ENCODE results near the gene SPECC1L.
"Not testable (repeated sequence)": the region's sequence is repeated elsewhere in the genome, so short reads cannot be mapped to it uniquely, and the experiment has no call there.

- not testable (repeated sequence) for TF ChIP-seq CTCF (IDR thresholded peaks at IDR 0.05 in 2 of 3, conservative IDR thresholded peaks at IDR 0.05 in 1 of 3; ENCODE audit: borderline replicate concordance in 1 of 3, insufficient read depth in 1 of 3, low read depth in 2 of 3, low read length in 2 of 3); REST (IDR thresholded peaks at IDR 0.05; ENCODE audit: low read depth); RAD21 (IDR thresholded peaks at IDR 0.05; ENCODE audit: low read depth); ATF3 (IDR thresholded peaks at IDR 0.05); SIN3A (IDR thresholded peaks at IDR 0.05; ENCODE audit: low read depth); POLR2A (IDR thresholded peaks at IDR 0.05; ENCODE audit: borderline replicate concordance, extremely low read depth, insufficient read depth, insufficient read length); TCF7L2 (IDR thresholded peaks at IDR 0.05; ENCODE audit: borderline replicate concordance, extremely low read depth, insufficient read depth, insufficient read length); ZBTB33 (IDR thresholded peaks at IDR 0.05; ENCODE audit: extremely low read depth, insufficient replicate concordance, low read length); CEBPB (IDR thresholded peaks at IDR 0.05; ENCODE audit: low read depth)
Measured at GRCh38 chr22:24298497-24299155, 28.0 kb downstream of the SPECC1L start.
